GM15510 (cell line): ENCODE measurements around the gene FRRS1.

Source experiments
- POLR2A ChIP-seq: IDR thresholded peaks from 3 replicates; pipeline ENCODE4 v1.6.1; 2011; ENCODE audit warnings: borderline replicate concordance; ENCODE audit not compliant: insufficient read length; ENCODE audit errors: extremely low read depth

Gene FRRS1

GRCh38 chr1:99754055-99754626, 12.3 kb downstream of the FRRS1 start:
- TF ChIP-seq POLR2A = no peak

GRCh38 chr1:99751877-99752504, 14.4 kb downstream of the FRRS1 start:
- TF ChIP-seq POLR2A = no peak

- no peak for TF ChIP-seq POLR2A
Observed at GRCh38 chr1:99749504-99750347, 16.7 kb downstream of the FRRS1 start.

GRCh38 chr1:99748419-99748818, 18.0 kb downstream of the FRRS1 start:
- TF ChIP-seq POLR2A = no peak

- TF ChIP-seq POLR2A = no peak
Observed at GRCh38 chr1:99745684-99746083, 20.8 kb downstream of the FRRS1 start.

GRCh38 chr1:99745061-99745460, 21.4 kb downstream of the FRRS1 start:
- no peak for TF ChIP-seq POLR2A

- no peak for TF ChIP-seq POLR2A
Observed at GRCh38 chr1:99740141-99740540, 26.3 kb downstream of the FRRS1 start.

GRCh38 chr1:99738858-99739465, 27.5 kb downstream of the FRRS1 start:
- TF ChIP-seq POLR2A = no peak

GRCh38 chr1:99737016-99737415, 29.4 kb downstream of the FRRS1 start:
- no peak for TF ChIP-seq POLR2A

GRCh38 chr1:99735852-99736251, 30.6 kb downstream of the FRRS1 start:
- TF ChIP-seq POLR2A = no peak

GRCh38 chr1:99731384-99731783, 35.1 kb downstream of the FRRS1 start:
- no peak for TF ChIP-seq POLR2A

- no peak for TF ChIP-seq POLR2A
Observed at GRCh38 chr1:99728494-99729235, 37.8 kb downstream of the FRRS1 start.

- no peak for TF ChIP-seq POLR2A
Observed at GRCh38 chr1:99727575-99728185, 38.8 kb downstream of the FRRS1 start.

GRCh38 chr1:99726818-99727217, 39.6 kb downstream of the FRRS1 start:
- no peak for TF ChIP-seq POLR2A
